CD4-positive, CD25-positive, alpha-beta regulatory T cell (primary cell): Measurements from ENCODE around the gene FBXO21. TPM values are rescaled to one million over a fixed set of nuclear protein-coding genes. Genes with fewer than 3 reads are reported as not detected.
A peak's percentile ranks its signal among the peaks of the same experiment; 100 is the strongest.

Experiments
- ATAC-seq, 2 donors: fragments of 150-1000 bp; cut with Tn5 transposase; one replicate each; pipeline ENCODE4 v1.10.0; 2021; ENCODE audit warnings: low read depth in 2 of 2, moderate number of reproducible peaks in 2 of 2, moderate library complexity in 1 of 2
- DNase-seq, 3 donors: peaks; one replicate each; pipeline versions ENCODE4 v3.0.0 to v3.0.0-alpha.2; 2012 to 2022; ENCODE audit warnings: mixed read lengths in 1 of 3
- H3K27ac ChIP-seq: one replicate; pipeline ENCODE4 v1.7.0; 2013; ENCODE audit warnings: mild to moderate bottlenecking, low read length; ENCODE audit not compliant: insufficient read depth, poor library complexity, severe bottlenecking
- H3K27me3 ChIP-seq: one replicate; pipeline ENCODE4 v1.7.0; 2013; ENCODE audit warnings: low read length; ENCODE audit not compliant: control insufficient read depth, insufficient read depth
- H3K36me3 ChIP-seq: one replicate; pipeline ENCODE4 v1.7.0; 2013; ENCODE audit warnings: mild to moderate bottlenecking, low read length, moderate library complexity; ENCODE audit not compliant: control insufficient read depth, insufficient read depth
- H3K4me1 ChIP-seq: 2 replicates; pipeline ENCODE4 v1.7.0; 2013; ENCODE audit warnings: mild to moderate bottlenecking, low read length; ENCODE audit not compliant: insufficient read depth, control insufficient read depth, poor library complexity, severe bottlenecking
- H3K4me3 ChIP-seq: one replicate; pipeline ENCODE4 v1.7.0; 2013; ENCODE audit warnings: low read depth, mild to moderate bottlenecking, low read length, moderate library complexity
- H3K9me3 ChIP-seq, 2 experiments: 1 replicate in 1 of 2; 2 replicates in 1 of 2; pipeline ENCODE4 v1.7.0; 2013; ENCODE audit warnings: low read length in 2 of 2, mild to moderate bottlenecking in 1 of 2, moderate library complexity in 1 of 2; ENCODE audit not compliant: control insufficient read depth in 2 of 2
- H3K27ac Mint-ChIP-seq, 3 donors: one replicate each; pipeline ENCODE4 v1.8.0; 2020 to 2022; ENCODE audit warnings: mild to moderate bottlenecking in 3 of 3, mixed read lengths in 3 of 3, moderate library complexity in 2 of 3
- H3K27me3 Mint-ChIP-seq: one replicate; pipeline ENCODE4 v1.8.0; 2022; ENCODE audit warnings: mild to moderate bottlenecking, mixed read lengths
- H3K36me3 Mint-ChIP-seq: one replicate; pipeline ENCODE4 v1.8.0; 2020; ENCODE audit warnings: mixed read lengths
- H3K4me1 Mint-ChIP-seq, 4 donors: one replicate each; pipeline ENCODE4 v1.8.0; 2020 to 2022; ENCODE audit warnings: mixed read lengths in 4 of 4, mild to moderate bottlenecking in 1 of 4
- H3K4me3 Mint-ChIP-seq, 4 donors: one replicate each; pipeline ENCODE4 v1.8.0; 2020 to 2022; ENCODE audit warnings: mild to moderate bottlenecking in 4 of 4, mixed read lengths in 4 of 4, moderate library complexity in 3 of 4
- H3K9me3 Mint-ChIP-seq, 7 donors: one replicate each; pipeline ENCODE4 v1.8.0; 2020 to 2022; ENCODE audit warnings: mixed read lengths in 7 of 7, mild to moderate bottlenecking in 3 of 7, moderate library complexity in 2 of 7
- polyA plus RNA-seq, 4 donors: library from polyadenylated mRNA; unstranded; fragments of 300-500 nt; fragmentation: Illumina TruSeq; gene quantifications; one replicate each; pipeline ENCODE4 v1.2.3, GENCODE V29; 2021
- total RNA-seq: library from RNA; stranded (reverse); gene quantifications from one replicate; pipeline ENCODE4 v1.2.3, GENCODE V29; 2022

FBXO21 gene
- total and polyA plus RNA-seq, 5 donors from 2014 or later = 49.4 to 61.0 (median 52.2) TPM

DNA sequence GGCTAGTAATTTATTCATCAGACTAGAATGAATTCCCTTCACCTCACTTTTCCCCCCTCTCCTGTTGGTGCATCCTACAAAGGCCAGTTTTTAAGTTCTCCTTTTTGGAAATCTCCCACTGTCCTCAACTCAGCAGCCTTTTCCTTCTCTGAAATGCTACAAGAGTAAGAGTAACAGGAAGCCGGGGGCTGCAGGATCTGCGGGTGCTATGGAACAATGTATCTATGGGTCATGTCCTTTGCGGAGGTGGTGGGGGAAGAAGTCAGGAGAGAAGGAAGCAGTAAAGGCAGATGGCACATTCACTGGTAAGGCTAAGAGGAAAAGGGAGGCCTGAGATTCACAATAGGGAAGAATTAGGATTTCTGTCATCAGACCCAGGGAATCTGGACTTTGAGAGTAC is 68.8 kb downstream of the FBXO21 start:
- no peak overlapping the region for H3K4me3 ChIP-seq
- no peak for ATAC-seq
- Mint-ChIP-seq H3K27ac (no peak overlapping the region), H3K36me3 (no peaks in the 10 kb centered on the region), H3K9me3 (no peaks in the 10 kb centered on the region), H3K27me3 (peaks cover 4% of the 10 kb centered on the region), H3K4me3 (no peak overlapping the region), H3K4me1 (peaks cover 0 to 6% (median 1%) of the 10 kb centered on the region in 4 donors)
- H3K27ac ChIP-seq = no peak overlapping the region
- DNase-seq = no peak
- no peaks in the 10 kb centered on the region for H3K9me3 ChIP-seq
- no peaks in the 10 kb centered on the region for H3K27me3 ChIP-seq
- no peaks in the 10 kb centered on the region for H3K4me1 ChIP-seq
- H3K36me3 ChIP-seq = no peaks in the 10 kb centered on the region

DNA sequence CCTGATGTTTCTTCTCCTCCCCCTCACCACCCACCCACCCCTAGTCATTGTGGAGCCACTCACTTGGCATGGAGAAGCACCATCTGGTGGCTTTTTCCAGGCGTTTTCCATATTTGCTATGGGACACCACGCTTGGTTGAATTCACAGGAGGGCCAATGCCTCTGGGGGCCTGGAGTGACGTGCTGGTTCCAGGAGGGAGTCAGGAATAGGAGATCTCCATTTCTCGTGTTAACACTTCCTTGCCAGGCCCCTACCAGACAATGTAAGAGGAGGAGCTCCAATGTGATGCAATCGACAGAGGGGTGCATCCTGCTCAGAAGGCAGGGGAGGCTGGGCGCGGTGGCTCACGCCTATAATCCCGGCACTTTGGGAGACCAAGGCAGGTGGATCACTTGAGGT is 69.5 kb downstream of the FBXO21 start:
- no peak overlapping the region for H3K27ac ChIP-seq
- no peak overlapping the region for H3K4me3 Mint-ChIP-seq
- H3K4me1 ChIP-seq = no peaks in the 10 kb centered on the region
- no peak overlapping the region for H3K27ac Mint-ChIP-seq
- peaks cover 0 to 6% (median 1%) of the 10 kb centered on the region in 4 donors for H3K4me1 Mint-ChIP-seq
- no peaks in the 10 kb centered on the region for H3K27me3 ChIP-seq
- no peaks in the 10 kb centered on the region for H3K9me3 ChIP-seq
- ATAC-seq = no peak
- no peaks in the 10 kb centered on the region for H3K36me3 ChIP-seq
- no peaks in the 10 kb centered on the region for H3K36me3 Mint-ChIP-seq
- no peak overlapping the region for H3K4me3 ChIP-seq
- no peaks in the 10 kb centered on the region for H3K9me3 Mint-ChIP-seq
- DNase-seq = no peak
- peaks cover 4% of the 10 kb centered on the region for H3K27me3 Mint-ChIP-seq

DNA sequence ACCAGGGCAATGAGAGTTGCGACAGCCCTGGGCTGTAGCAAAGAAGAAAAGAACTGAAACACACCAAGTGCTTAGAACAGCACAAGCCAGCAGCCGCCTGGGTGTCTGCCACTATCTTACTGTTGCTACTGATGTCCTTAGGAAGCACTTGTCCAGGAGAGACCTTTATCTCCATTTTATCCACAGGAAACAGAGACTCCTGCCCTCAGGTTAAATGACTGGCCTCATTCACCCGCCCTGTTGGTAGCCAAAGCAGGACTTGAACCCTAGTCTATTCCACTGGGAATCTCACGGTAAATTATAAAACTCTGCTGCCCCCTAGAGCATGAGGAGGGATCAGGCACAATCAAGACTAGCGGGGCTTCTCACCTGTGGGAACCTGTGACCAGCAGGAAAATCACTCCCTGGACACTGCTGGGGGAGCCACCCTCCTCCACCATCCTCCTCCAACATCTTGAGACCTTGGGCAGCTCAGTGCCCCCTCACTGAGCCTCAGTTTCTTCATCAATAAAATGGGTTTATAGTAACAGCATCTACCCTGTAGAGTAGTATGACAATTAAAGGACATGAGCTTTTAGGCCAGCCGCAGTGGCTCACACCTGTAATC is 70.6 kb downstream of the FBXO21 start:
- Histone ChIP-seq H3K9me3 (no peaks in the 10 kb centered on the region), H3K4me3 (no peak overlapping the region), H3K4me1 (no peaks in the 10 kb centered on the region), H3K36me3 (no peaks in the 10 kb centered on the region), H3K27me3 (no peaks in the 10 kb centered on the region), H3K27ac (no peak overlapping the region)
- ATAC-seq (no peak), DNase-seq (peak in 2 of 3 donors; percentile 23 to 32)
- Mint-ChIP-seq H3K27ac (no peak overlapping the region), H3K9me3 (no peaks in the 10 kb centered on the region), H3K4me1 (peaks cover 0 to 6% (median 0%) of the 10 kb centered on the region in 4 donors), H3K27me3 (peaks cover 4% of the 10 kb centered on the region), H3K36me3 (no peaks in the 10 kb centered on the region), H3K4me3 (no peak overlapping the region)

DNA sequence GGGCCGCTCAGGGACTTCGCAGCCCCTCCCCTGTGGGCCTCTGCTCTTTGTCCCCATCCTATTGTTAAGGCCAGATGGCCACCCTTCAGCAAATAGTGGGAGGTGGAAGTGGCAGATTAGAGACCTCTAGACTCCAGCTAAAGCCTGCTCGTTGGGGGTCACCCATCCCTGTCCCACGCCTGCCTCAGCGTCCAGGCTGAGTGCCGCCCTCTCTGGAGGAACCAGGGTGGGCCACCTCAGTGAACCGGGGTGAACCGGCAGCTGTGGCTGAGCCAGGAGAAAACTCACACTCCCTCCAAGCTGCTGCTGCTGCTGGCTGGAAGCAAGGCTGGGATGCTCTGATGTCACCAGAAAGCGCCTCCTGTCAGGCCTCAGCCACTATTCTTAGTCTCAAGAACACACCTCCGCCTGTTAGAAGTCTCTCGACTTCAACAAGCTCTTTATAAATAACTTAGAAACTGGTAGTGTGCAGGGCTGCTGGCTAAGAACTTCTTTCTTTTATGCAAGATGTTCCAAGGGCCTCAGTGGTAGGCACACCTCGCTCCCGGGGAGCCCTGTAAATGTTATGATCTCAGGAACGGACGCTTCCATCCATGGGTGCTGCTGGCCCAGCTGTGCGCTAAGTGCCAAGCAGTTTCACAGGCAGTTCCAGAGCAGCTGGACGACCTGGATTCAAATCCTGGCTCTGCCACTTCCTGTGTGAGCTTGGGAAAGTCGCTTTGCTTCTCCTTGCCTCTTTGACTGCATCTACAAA is 71.3 kb downstream of the FBXO21 start:
- H3K27me3 Mint-ChIP-seq = peaks cover 4% of the 10 kb centered on the region
- no peak for ATAC-seq
- Histone ChIP-seq H3K9me3 (no peaks in the 10 kb centered on the region), H3K27ac (no peak overlapping the region), H3K36me3 (no peaks in the 10 kb centered on the region), H3K4me3 (no peak overlapping the region), H3K4me1 (no peaks in the 10 kb centered on the region), H3K27me3 (no peaks in the 10 kb centered on the region)
- H3K36me3 Mint-ChIP-seq = no peaks in the 10 kb centered on the region
- no peaks in the 10 kb centered on the region for H3K9me3 Mint-ChIP-seq
- peaks cover 0 to 6% (median 0%) of the 10 kb centered on the region in 4 donors for H3K4me1 Mint-ChIP-seq
- no peak overlapping the region for H3K27ac Mint-ChIP-seq
- H3K4me3 Mint-ChIP-seq = no peak overlapping the region
- DNase-seq = no peak

DNA sequence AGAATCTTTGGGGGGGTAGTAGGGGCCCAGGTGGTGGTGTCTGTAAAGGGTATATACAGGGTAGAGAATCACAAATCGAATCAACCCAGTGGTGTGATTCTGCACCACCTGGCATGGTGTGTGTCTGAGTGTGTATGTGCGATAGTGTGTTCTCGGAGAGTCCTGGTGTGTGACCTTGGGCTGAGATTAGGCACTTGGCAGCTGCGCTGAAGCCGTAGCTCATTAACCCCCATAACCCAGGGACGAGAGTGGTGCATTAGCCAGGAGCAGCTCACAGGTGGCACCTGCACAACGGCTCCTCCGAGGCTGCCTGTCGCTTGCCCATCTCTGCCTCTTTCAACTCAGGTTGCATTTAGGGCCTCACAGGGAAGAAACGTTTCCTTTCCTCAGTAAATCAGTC is 75.5 kb downstream of the FBXO21 start:
- H3K36me3 Mint-ChIP-seq = no peaks in the 10 kb centered on the region
- no peaks in the 10 kb centered on the region for H3K36me3 ChIP-seq

DNA sequence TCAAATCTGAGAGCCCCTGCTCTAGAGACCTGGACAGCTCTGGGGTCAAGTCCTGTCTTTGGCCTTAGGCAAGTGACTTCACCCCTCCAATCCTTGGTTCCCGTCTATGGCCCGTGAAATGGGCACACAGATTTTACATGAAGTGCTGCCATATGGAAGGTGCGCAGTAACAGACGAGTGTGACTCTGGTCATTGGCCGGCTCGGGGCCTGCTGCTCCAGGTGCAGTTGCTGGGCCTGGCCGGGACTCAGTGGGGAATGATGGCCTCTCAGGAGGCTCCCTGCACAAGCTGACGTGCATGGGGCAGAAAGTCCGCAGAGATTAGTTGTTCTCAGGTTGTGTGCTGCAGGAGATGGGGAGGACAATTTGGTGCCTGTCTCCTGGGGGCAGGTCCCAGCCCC is 77.0 kb downstream of the FBXO21 start:
- Histone ChIP-seq H3K4me1 (no peaks in the 10 kb centered on the region), H3K36me3 (no peaks in the 10 kb centered on the region), H3K27ac (no peak overlapping the region), H3K4me3 (no peak overlapping the region), H3K27me3 (no peaks in the 10 kb centered on the region), H3K9me3 (no peaks in the 10 kb centered on the region)
- Mint-ChIP-seq H3K36me3 (no peaks in the 10 kb centered on the region), H3K4me1 (no peaks in the 10 kb centered on the region), H3K27me3 (peaks cover 8% of the 10 kb centered on the region), H3K27ac (no peak overlapping the region), H3K9me3 (peaks cover 0 to 4% (median 0%) of the 10 kb centered on the region in 7 donors), H3K4me3 (no peak overlapping the region)
- no peak for ATAC-seq
- no peak for DNase-seq

More for the DNA sequence above, 75.5 kb downstream of the FBXO21 start:
- Mint-ChIP-seq H3K27me3 (peaks cover 9% of the 10 kb centered on the region), H3K9me3 (peaks cover 0 to 4% (median 0%) of the 10 kb centered on the region in 7 donors), H3K27ac (no peak overlapping the region), H3K4me1 (peaks cover 0 to 4% (median 0%) of the 10 kb centered on the region in 4 donors), H3K4me3 (no peak overlapping the region)
- Histone ChIP-seq H3K4me1 (no peaks in the 10 kb centered on the region), H3K27ac (no peak overlapping the region), H3K4me3 (no peak overlapping the region), H3K9me3 (no peaks in the 10 kb centered on the region), H3K27me3 (no peaks in the 10 kb centered on the region)
- no peak for ATAC-seq
- DNase-seq = no peak

DNA sequence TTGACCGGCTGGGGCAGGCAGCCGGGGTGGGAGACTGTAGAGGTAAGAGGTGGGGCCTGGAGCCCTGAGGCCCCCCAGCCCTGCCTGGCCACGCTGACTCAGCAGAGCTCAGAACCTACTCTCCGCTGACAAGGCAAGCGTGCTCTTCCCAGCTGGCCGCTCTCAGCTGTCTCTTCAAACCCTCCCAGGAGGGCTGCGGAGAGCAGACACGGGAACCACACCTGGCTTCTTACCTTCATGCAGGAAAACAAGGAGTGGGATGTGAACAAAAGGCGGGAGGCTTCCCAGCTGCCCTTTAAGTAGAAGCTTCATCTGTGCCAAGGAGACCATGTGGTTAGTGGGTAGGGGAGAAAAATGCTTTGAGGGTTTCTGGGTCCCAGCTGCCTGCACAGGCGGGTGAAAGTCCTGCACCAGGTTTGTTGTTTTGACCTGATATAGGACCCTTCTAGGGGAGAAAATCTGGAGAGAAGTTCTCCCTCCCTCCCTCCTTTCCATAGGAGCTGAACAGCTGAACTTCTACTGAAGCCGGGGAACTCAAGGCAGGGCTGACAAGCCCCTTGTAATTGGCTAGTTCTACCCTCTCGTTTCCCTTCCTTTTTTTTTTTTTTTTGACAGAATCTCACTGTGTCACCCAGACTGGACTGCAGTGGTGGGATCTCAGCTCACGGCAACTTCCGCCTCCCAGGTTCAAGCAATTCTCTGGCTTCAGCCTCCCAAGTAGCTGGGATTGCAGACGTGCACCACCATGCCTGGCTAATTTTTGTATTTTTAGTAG is 78.3 kb downstream of the FBXO21 start:
- Histone ChIP-seq H3K9me3 (no peaks in the 10 kb centered on the region), H3K27ac (no peak overlapping the region), H3K36me3 (no peaks in the 10 kb centered on the region), H3K4me1 (no peaks in the 10 kb centered on the region), H3K27me3 (no peaks in the 10 kb centered on the region), H3K4me3 (no peak overlapping the region)
- ATAC-seq (no peak), DNase-seq (no peak)
- Mint-ChIP-seq H3K27ac (no peak overlapping the region), H3K27me3 (peaks cover 8% of the 10 kb centered on the region), H3K36me3 (no peaks in the 10 kb centered on the region), H3K9me3 (peaks cover 0 to 4% (median 0%) of the 10 kb centered on the region in 7 donors), H3K4me3 (no peak overlapping the region), H3K4me1 (no peaks in the 10 kb centered on the region)
